Stimulated activated CD8-positive, alpha-beta memory T cell treated with anti-CD3 and anti-CD28 coated beads, Interleukin-7, amount 100 ng/mL, for 24 hours (primary cell): ENCODE results near the gene ACTRT2.

Source experiments
- DNase-seq: peaks from one replicate; pipeline ENCODE4 v3.0.0-alpha.2; 2020; ENCODE audit warnings: low read depth

ACTRT2 gene

DNA sequence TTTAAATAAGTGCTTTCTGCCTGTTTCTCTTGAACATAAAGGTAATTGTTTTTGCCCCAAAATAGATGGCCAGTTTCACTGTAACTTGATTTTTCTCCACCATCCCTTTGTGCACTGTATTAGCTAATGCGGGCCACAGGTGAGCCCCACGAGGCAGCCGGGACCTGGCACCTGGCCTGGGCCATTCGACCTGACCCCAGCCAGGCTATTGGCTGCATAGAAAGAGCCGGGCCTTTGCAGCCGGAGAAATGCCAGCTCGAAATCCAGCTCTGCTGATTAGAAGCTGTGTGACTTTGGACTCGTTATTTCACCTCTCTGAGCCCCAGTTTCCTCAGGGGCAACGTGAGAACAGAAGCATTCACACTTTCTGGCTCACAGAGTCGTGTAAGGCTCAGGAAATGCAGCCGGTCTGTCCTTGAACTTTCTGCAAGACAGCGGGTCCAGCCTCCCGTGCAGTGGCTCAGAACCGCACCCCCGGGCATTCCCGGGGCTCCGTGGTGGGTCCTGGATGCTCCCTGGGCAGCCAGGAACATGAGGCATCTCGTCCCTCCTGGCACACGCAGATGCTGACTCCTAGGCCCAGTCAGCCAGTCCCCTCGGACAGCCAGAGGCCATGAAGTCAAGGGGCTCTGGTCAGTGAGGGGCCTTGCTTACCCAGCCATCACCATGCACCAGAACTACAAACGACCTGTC lies 37.4 kb upstream of the ACTRT2 start:
- DNase-seq = no peak

DNA sequence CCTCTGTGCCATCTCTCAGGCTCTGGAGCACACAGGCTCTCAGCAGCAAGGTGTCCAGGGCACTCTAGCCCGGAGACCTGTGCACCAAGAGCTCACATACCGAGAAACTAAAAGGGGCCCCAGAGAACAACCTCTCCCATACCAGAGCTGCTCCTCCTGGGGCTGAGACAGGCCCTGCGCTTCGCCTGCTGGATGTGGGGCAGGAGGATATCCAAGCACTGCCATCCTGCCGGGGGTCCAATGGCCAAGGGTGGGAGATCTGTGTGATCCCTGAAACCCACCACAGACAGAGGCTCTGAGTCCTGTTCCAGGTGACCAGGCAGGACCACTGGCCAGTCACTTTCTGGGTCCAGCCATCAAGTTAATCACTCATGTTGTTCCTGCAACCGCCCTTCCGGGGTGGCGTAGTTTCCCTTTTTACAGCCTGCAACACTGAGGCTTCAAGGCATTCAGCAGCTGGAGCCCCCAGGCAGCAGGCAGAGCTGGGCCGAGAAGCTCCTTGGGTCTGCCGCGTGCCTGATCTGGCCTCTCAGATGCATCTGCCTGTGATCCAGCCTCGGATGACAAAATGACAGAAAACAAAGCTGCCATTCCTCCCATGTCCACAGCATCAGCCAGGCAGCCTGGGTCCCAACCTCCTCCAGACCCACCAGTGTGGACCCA lies 36.7 kb upstream of the ACTRT2 start:
- no peak for DNase-seq

DNA sequence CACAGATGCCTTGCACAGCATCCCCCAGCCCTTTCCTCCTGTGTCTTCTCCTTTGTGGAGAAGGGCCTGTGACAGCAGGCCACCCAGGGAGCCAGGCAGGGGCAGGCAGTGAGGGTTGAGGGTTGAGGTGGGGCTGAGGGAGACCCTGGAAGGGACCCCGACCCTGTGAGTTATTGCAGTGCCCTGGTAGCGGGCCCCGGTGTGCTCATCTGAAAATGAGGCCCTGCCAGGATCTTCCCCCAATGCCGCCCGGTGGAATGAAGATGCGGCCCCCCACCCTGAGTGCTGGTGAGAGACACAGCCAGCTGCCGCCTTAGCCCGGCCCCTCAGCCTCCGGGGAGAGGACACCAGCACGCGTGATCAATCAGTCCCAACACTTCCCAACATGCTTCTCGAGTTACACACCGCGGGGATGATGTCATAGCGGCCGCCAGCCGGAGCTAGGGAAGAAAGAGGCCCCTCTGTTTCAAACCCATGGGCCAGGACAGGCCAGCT lies 36.2 kb upstream of the ACTRT2 start:
- no peak for DNase-seq

DNA sequence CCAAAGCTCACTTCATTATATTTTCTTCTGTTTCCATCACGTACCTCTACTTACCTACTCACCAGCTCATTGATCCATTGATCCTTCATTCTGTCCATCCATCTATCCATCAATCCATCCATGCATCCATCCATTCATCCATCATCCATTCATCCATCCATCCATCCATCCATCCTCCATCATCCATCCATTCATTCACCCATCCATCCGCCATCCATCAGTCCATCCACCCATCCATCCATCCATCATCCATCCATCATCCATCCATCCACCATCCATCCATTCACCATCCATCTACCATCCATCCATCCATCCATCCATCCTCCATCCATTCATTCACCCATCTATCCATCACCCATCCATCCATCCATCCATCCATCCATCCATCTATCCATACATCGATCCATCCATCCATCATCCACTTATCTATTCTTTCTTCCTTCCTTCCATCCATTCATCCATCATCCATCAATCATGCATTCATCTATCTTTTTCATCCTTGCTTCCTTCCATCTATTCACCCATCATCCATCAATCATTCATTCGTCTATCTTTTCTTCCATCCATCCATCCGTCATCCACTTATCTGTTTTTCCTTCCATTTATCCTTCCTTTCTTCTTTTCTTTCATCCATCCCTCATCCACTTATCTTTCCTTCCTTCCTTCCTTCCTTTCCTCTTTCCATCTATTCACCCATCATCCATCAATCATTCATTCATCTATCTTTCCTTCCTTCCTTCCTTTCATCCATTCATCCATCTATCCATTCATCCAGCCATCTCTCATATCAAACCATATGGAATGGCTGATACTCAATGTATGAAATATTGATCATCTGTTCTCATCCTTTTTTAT lies 35.3 kb upstream of the ACTRT2 start:
- DNase-seq = no peak

DNA sequence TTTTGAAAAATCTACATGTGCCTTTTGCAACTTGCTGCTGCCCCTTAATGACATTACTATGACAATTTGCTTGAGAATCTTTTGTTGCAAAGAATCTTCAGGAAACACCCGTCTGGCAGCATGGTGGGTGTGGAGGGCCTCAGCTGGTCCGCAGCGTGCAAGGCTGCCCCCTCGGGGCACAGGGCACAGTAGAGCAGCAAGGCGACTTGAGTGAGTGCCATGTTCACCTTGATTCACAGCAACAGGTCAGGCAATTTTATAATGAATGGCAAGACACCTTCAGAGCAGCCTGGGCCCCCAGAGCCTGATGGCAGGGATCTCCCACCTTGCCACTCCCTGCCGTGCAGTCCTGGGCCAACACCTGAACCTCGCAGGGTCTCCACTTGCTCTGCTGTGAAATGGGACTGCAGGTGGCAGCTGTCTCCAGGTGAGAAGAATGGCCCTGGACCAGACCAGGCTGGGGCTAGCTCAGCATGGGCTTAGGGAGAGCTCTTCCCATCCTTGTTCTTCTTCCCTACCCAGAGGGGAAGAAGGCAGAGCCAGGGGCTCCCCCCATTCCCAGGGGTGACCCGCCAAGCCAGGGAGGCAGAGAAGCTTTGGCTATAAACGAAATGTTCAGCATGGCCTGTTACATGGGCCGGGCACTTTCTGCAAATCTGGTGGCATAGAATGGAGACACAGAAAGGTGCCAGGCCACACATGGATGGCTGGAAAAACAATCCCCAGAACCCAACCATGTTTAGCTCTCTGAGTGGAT lies 34.5 kb upstream of the ACTRT2 start:
- DNase-seq = no peak

DNA sequence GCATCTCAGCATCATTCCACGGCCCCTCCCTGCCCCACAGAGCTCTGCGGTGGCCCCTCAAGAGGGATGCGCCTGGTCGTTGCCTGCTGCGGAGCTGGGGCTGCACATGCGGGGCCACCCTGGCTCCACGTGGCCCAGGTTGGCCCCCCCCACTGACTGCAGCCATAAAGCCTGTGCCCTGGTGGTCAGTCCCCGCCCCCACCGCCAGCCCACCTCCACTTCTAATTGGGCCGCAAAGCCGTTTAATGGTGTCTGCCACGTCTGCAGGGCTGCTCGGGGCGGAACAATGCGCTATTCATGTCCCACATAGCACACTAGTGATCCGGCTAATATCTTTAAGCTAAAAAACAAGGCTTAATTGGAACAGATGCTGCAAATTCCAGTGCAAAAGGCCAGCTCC lies 33.5 kb upstream of the ACTRT2 start:
- DNase-seq = no peak

DNA sequence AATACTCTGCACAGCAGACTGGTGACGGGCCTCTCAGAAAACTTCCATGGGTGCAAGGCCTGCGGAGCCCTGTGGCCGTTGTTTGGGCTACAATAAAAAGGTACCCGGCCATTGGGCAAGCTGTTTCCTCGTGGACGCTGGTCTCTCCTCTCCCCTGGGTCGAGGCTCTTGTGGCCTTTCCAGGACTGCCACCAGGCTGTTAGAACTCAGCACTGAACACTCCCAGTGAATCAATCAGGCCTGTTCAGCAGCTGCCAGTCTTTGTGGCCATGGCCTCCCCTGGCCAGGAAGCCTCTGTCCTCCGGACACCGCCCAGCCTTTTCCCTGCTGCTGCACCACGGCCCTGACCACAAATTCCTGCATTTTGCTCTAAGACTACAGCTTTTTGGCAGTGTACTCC lies 33.0 kb upstream of the ACTRT2 start:
- no peak for DNase-seq

DNA sequence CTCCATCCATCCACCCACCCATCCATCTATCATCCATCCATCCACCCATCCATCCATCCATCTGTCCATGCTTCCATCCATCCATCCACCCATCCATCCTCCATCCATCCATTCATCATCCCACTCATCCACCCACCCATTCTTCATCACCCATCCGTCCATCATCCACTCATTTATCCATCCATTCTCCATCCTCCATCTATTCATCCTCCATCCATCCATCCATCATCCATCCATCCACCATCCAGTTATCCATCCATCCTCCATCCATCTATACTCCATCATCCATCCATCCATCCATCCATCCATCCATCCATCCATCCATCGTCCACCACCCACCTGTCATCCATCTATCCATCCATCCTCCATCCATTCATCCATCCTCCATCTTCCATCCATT lies 32.1 kb upstream of the ACTRT2 start:
- DNase-seq = no peak

DNA sequence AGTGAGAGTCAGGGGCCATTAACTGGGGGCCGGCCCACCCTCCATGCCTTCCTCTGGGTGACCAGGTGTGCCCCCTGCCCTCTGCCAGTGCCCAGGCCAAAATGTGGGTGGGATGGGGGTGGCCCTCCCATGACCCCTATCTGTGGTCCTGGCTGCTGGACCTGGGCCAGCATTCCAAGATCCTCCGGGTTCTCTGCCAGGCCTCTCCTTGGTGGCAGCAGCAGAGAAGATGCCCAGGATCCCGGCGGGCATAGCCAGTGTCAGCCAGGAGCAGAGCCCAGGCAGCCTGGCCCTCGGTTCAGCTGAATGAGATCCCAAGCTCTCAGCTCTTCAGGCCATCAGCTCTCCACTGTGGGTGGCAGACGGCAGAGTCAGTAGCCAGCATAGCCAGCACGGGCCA lies 31.3 kb upstream of the ACTRT2 start:
- no peak for DNase-seq

DNA sequence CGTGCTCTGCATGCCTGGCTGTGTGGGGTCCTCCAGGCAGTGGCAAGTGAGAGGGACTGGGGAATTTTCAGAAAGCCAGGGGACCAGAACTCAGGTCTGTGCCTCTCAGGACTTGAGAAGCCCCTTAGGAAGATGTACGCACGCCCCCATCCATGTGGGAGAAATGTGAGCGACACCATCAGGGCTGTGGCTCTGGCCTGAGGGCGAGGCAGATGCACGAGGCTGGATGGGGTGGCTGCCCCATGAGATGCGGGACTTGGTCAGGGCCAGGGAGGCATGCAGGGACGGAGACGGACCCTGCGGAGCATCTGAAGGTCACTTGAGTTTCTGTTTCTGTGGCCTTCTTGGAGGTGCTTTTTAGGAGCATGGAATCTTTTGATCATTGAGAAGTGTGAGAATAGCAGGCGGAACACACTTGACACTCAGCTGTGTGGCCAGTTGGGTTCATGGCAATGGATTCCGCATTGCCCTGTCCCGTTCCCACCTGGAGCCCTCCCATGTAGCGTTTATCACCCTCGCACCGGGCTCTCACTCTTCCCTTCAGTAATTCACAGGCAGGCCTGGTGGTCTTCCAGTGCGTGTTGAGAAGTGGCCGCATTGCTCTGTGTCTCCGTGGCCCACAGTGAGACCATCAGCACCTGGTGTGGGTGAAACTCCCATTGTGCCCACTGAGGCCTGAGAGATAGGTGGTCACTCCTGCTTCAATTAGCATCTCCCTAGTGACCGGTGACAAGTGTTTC lies 30.7 kb upstream of the ACTRT2 start:
- no peak for DNase-seq

DNA sequence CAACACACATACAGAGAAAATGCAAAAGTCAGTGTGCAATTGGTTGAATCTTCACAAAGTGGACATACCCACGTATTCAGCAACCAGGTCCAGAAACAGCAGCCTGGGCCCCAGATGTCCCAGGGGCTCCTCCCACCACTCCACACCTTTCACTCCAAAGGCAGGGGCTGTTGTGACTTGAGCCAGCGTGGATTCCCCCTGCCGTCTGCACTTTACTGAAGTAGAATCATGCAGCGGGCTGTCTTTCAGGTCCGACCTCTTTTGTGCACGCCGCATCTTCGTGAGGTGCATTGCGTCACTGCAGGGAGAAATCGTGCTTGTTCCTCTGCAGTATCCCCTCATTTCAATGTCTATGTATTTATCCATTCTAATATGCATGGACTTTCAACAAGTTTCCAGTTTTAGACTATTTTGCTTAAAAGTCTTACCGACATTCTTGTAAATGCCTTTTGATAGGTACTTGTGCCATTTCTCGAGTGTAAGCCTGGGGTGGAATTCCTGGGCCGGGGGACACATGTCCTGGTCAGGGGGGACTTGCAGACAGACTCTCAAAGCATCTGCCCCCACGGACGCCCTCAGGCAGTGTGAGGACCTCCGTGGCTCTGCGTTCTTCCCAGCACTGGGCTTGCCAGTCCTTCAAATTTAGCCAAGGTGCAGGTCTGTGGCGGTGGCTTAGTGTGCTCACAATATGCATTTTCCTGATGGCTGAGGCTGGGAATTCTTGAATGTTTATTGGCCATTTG lies 29.3 kb upstream of the ACTRT2 start:
- DNase-seq = no peak

DNA sequence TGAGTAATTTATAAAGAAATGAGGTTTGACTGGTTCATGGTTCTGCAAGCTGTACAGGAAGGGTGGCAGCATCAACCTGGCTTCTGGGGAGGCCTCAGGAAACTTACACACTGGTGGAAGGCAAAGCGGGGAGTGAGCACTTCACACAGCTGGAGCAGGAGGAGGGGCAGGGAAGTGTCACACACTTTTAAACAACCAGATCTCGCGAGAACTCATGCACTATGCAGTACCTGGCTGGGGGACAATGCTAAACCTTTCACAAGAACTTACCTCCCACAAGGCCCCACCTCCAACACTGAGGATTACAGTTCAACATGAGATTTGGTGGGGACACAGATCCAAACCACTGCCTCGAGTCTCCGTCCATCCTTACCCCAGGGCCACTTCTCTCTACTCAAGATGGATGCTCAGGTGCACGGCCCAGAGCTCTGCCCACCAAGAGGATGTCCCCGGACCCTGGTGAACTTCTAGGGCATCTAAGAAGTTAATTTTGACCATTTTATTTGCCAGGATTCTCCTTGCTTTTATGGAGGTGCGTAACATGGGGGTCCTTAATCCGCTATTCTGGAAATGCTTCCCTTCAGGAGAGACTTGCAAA lies 22.7 kb upstream of the ACTRT2 start:
- DNase-seq = no peak

DNA sequence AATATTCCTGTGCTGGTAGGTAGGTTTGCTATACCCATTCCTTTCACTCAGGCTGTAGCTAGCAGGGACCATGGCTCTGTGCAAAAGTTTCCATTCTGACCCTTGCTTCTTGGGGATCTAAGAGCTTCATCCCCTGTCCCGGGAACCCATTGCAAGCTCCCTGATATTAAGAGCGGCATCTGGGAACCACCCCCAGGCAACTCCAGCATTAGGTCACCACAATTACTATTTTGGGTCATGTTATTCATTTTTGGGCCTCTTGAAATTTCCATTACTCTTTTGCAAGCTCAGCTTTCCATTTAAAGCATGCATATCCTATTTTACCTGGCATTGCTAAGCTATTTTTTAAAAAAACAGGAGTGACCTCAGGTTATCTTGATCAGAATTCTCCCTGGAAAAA lies 22.1 kb upstream of the ACTRT2 start:
- no peak for DNase-seq

DNA sequence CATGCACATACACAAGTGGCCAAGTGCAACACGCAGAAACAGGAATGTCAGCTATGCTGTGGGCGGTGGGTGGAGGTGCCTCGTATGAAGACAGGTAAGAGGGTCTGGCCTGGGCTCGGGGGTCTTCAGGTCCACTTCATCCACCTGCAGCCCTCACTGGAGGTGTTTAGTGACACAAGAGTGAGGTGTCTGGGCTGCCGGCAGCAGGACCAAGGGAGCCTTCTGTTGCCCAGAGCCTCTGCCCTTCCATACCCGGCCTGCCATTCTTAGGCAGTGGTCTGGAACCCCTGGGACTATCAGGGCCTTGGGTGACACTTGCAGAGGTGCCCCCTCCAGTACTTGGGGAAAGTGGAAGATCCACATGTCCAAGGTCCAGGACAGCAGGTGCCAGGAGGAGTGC lies 21.7 kb upstream of the ACTRT2 start:
- no peak for DNase-seq

DNA sequence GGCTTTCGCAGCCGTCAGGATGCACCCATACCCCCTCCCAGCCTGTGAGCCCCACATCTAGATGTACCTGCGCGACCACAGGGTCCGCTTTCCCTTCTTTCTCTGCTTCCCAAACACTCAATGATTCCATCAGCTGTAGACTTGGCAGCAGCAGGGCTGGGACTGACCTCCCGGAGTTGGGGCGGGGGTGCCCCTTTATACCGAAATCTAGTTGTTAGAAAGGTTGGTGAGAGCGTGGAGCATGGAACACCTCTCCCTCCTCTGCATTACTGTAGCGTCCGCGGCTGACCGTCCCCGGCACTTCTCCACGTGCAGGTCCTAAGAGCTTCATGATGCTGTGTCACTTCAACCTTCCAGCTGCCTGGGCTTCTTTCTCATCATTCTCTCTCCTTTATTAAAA lies 21.1 kb upstream of the ACTRT2 start:
- no peak for DNase-seq

DNA sequence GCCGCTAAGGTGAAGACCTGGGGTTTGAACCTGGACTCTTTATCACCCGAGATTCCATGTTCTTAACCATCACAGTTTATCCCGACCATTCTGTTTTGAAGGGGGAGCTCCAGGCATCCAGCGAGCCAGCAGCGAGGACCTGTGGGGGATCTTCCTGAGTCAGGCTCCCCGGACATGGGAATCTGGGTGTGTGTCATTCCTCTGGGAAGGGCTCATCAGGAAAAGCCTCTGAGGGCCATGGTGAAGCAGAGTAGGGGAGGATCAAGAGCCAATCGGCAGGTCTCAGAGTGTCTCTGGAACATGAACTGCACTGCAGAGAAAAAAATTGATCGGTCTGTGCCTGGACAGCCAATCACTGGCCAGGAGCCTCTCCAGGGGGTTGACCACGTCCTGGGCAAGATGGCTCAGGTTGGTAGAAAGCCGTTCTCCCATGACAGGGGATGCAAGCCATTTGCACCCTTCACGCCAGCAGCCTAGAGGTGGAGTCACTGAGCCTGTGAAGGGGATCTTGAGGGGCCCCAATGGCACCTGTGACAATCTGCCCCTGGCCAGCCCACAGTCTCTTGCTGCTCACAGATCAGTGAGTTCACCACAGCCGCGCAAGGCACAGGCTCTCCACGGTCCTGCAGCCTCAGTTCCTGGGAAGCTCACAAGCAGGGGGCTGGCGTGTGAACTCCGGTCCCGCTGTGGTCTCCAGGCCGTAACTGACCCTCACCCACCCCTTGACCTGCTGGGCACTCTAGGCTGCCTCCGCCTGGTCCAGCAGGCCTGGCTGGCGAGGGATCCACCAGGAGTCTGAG lies 20.4 kb upstream of the ACTRT2 start:
- no peak for DNase-seq

DNA sequence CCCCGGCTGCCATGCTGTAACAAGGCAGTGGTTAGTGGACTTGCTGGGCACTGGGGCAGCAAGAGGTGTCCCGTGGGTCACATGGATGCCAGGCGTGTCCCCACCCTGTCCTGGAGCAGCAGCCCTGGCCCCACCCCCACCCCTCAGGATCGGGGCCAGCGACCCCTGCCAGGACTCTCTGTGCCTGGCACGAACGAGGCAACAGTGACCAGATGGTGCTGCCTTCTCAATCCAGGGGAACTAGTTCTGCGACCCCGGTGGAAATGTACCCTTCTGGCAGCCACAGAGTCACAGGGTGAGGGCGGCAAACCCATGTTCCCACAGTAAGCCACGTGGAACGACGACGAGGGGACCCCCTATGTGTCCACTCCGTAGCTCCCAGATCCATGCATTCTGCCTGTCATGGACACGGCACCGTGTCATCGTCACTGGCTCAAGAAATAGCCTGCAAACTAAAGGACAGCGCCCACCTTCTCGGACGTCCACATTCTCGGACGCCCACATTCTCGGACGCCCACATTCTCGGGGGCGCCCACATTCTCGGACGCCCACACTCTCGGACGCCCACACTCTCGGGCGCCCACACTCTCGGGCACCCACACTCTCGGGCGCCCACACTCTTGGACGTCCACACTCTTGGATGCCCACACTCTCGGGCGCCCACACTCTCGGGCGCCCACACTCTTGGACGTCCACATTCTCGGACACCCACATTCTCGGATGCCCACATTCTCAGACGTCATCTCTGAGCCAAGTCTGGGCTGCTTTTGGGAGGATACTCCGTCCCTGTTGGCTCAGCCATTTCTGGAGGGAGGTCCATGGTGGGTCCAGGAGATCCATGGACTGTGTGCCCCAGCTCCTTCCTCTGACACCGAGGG lies 19.6 kb upstream of the ACTRT2 start:
- no peak for DNase-seq

DNA sequence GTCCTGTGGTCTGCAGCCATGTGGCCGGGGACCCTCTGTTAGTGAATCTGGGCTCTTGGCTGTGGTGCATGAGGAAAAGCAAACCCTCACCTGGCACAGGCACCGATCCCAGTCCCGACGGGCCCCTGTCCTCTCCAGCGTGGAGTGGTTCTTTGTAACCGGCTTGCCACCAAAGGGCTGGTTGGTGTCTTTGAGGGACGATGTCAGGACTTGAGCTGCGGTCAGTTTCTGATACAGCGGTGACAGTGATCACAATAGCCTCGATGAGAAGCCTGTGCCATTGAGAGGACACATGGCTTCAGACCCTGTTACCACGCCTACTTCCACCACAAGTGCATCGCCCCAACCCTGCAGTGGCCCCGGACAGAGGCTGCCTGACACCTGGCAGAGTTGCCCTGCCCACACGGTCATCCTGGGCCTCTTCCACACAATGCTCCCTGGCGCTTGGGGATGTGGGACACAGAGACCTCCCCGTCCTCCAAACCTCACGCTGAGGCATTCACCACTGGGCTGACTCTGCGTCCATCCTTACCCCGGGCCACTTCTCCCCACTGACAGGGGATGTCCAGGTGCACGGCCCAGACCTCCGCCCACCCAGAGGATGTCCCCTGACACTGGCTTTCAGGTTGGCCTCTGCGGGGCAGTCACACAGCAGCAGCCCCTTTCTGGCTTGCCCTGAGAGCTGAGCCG lies 18.8 kb upstream of the ACTRT2 start:
- DNase-seq = no peak
